NCI-H2196 treated with DMSO at 0.1 percent for 48 hours (cell line): ENCODE results near the gene MLEC.
A peak's percentile ranks its signal among the peaks of the same experiment; 100 is the strongest.
"Not testable (repeated sequence)": the region's sequence is repeated elsewhere in the genome, so short reads cannot be mapped to it uniquely, and the experiment has no call there.

ENCODE experiments used
- DNase-seq: peaks from one replicate; lab custom pipeline; 2025; ENCODE audit not compliant: unreplicated experiment; lab: John Stamatoyannopoulos, UW

Gene MLEC

GRCh38 chr12:120662879-120663278 lies 24.1 kb upstream of the MLEC start:
- no peak for DNase-seq

GRCh38 chr12:120663741-120664140 lies 23.2 kb upstream of the MLEC start:
- no peak for DNase-seq

GRCh38 chr12:120666571-120667390 lies 20.2 kb upstream of the MLEC start:
- DNase-seq = no peak

- DNase-seq = no peak
Observed at GRCh38 chr12:120668091-120668867, 18.7 kb upstream of the MLEC start.

GRCh38 chr12:120668868-120669840 lies 17.8 kb upstream of the MLEC start:
- no peak for DNase-seq

GRCh38 chr12:120670237-120670636 lies 16.7 kb upstream of the MLEC start:
- DNase-seq = not testable (repeated sequence)

- DNase-seq = no peak
Observed at GRCh38 chr12:120670667-120671066, 16.3 kb upstream of the MLEC start.

GRCh38 chr12:120674097-120674636 lies 12.8 kb upstream of the MLEC start:
- DNase-seq = no peak

- DNase-seq = no peak
Observed at GRCh38 chr12:120677765-120678473, 9.0 kb upstream of the MLEC start.

GRCh38 chr12:120678572-120678971 lies 8.4 kb upstream of the MLEC start:
- DNase-seq = no peak

- DNase-seq = no peak
Observed at GRCh38 chr12:120680165-120680738, 6.7 kb upstream of the MLEC start.

- no peak for DNase-seq
Observed at GRCh38 chr12:120684523-120684932, 2.4 kb upstream of the MLEC start.

GRCh38 chr12:120685522-120685921 lies 1.4 kb upstream of the MLEC start:
- no peak for DNase-seq

GRCh38 chr12:120686151-120686689 lies 729 bp upstream of the MLEC start:
- peak; percentile 95 for DNase-seq

GRCh38 chr12:120687578-120688289 lies 785 bp downstream of the MLEC start:
- DNase-seq = no peak

- no peak for DNase-seq
Observed at GRCh38 chr12:120688527-120689071, 1.6 kb downstream of the MLEC start.

GRCh38 chr12:120689397-120690082 lies 2.6 kb downstream of the MLEC start:
- DNase-seq = no peak

GRCh38 chr12:120690083-120690450 lies 3.1 kb downstream of the MLEC start:
- DNase-seq = no peak
